OCI-M2 (cell line): ENCODE data around the gene ZNF532.
A peak's percentile ranks its signal among the peaks of the same experiment; 100 is the strongest.

Source experiments
- DNase-seq: peaks from one replicate; lab custom pipeline; 2025; ENCODE audit not compliant: unreplicated experiment; lab: John Stamatoyannopoulos, UW

Gene ZNF532

DNA sequence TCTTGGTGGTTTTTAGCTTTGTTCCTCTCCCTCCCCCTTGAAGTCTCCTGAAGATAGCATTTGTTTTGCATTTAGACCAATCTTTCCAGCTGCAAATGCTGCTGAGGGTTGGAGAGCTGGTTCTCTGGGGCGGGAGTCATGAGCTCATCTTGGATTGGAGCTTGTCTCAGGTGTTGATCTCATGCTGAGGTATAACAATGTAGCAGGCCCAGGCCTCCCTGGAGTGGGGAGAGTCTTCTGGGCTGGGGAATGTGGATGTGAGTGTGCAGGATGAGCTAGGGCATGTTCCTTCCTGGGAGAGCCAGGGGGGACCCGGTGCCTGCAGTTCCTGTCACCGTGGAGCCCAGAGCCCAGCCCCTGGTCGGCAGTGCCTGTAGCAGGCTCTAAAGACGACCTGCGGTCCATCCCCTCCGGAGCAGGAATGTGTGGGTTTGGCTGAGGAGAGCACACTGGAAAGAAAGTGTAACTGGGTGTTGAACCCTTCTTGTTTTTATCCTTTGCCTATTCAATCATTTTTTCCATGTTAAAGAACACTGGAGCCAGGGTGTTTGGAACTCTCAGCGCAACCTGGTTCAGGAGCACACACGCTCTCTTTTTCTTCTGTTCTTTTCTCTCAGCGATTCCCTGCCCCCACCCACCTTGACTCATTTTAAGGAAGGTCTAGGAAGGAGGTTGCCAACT is 2.7 kb downstream of the ZNF532 start:
- no peak for DNase-seq

DNA sequence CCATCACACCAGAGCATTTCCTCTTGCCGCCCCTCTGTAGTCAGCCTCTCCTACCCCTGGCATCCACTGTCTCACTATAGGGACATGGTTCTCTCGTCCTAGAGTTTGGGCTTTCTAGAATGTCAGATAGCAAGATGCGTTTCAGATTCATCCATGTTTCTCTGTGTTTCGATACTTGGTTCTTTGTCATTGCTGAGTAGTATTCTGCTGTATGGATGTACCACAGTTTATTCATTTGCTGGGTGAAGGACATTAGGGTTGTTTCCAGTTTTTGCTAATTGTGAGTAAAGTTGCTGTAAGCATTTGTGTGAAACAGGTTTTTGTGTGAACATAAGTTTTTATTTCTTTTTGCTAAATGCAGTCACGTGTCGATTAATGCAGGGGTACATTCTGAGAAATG is 3.8 kb downstream of the ZNF532 start:
- no peak for DNase-seq

DNA sequence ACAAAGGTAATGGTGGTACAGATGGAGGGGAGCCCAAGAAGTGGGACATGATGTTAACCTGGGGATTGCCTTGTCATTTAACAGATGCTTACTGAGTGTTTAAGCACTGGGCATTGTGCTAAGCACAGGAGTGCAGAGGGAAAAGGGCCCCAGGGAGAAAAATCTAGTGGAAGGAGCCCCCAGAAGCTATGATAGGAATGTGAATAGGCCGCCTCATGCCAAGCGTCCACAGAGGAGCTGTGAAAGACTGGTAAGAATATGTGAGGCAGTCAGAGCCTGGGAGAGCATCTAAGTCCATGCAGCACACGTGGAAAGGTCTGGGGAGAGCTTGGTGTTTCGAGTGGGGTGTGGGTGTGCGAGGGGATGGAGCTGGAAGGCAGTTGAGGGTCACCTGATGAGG is 5.5 kb downstream of the ZNF532 start:
- no peak for DNase-seq

DNA sequence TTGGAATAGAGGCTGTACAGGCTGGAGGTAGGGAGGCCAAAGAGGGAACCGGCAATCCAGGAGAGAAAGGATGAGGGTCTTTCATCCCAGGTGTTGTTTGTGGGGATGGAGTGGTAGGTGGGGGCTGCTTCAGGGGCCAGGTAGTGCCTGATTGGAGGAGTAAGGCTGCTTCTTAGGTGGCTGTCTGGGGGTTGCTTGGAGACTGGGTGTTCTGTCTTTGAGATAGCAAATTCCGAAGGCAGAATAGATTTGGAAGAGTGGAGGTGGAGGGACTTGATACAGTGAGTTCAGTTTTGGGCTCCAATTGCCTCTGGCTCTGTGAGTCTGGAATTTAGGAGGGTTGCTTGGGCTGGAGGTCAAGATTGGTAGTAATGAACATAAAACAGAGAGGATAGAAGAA is 5.9 kb downstream of the ZNF532 start:
- no peak for DNase-seq

DNA sequence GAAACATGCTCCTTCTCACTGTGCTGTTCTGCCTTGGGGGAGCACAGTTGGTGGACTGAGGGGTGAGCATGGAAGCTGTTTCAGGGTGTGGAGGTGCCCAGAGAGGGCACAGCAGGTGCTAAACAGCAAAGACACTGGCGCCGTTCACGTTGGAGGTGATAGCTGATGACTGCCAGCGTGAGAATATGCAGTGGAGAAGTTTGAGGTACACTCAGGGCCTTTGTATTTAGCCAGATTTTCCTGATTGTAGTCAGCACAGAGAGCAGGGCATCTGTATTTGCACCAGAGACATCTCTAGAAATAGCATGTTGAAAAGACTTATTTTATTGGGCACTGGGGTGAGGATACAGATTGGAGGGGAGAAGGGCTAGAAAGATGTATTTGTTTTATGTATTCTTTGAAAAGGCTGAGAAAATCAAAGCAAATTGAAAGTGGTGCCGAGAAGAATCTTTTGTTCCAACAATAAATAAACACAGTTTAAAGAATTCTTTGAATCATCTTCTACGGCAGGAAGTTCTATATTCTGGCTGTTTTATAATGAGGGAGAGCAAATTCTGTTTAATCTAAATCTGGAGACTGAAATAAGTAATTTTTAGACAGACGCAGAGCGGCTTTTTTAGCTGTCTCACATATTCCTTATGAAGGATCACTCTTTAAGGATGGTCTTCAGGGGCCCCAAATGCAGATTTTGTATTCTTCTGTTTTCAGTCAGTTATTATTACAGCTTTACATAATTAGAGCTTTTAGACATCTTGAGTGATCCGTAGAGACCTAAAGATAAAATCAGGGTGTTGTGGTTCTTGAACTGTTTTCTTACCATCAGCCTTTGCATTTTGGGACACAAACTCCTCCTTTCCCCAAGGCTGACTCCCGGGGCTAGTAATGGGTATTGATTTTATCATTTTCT is 7.1 kb downstream of the ZNF532 start:
- DNase-seq, result no peak

DNA sequence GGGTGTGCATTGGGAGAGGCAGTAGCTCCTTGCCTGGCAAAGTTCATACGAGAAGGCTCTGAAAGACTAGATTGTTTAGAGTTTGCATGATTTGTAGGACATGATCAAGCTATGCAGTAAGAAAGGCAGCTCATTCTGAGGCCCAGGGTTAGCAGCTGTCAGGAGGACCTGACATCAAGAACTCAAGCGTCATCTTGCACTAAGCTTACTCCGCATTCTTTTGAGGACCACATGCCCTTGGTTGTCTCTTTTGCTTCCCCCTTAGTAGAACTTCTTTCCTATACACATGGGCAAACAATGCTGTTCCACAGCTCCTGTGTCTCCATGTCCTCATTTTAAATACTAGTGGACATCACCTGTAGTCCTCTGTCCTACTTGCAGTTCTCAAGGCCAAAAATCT is 14.0 kb downstream of the ZNF532 start:
- no peak for DNase-seq

DNA sequence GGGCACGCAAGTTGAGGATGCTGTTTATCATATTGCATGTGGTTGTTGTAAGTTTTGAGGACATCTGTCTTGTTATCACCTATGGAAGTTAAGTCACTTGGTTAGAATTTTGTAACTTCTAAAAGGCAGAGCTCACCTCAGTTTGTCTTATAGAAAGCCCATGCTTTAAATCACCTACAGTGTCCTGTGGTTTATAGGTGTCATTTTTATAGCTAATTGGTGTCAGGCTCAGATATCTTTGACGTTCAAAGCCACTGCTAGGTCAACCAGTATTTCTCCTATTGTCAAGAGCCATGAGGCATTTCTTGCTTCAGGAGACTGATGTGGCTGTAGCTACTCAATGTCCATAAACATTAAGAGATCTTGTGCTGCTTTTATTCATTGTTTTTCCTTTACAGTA is 16.8 kb downstream of the ZNF532 start:
- no peak for DNase-seq

DNA sequence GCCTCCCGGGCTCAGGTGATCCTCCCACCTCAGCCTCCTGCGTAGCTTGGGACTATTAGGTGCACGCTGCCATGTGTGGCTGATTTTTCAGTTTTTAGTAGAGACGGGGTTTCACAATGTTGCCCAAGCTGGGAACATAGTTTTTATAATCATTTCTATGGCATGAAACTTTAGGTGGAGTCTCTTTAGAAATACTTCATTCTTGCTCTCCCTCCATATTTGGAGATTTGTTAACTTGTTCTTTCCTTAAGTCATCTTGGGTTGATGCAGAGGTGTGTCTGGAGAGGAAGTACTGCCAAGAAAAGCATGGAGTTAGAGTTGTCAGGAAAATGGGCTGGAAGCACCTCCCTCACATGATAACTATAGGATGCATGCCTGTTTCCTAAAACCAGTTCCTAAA is 17.4 kb downstream of the ZNF532 start:
- no peak for DNase-seq

DNA sequence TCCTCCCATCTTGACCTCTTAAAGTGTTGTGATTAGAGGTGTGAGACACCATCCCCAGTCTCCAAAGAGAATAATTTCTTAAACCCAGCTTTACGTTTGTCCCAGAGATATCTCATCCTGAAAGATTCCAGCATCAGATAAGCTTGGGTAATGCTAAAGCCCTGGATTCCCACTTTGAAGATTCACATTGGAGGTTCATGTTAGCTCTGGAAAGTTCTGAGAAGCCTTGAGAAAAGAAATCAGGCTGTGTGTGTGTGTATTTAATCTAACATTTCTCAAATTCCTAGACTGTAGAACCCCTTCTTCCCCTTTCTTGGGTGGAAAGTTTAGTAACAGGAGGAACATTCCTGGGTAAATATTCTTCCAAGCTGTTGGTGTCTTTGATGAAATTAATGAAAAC is 18.0 kb downstream of the ZNF532 start:
- no peak for DNase-seq

DNA sequence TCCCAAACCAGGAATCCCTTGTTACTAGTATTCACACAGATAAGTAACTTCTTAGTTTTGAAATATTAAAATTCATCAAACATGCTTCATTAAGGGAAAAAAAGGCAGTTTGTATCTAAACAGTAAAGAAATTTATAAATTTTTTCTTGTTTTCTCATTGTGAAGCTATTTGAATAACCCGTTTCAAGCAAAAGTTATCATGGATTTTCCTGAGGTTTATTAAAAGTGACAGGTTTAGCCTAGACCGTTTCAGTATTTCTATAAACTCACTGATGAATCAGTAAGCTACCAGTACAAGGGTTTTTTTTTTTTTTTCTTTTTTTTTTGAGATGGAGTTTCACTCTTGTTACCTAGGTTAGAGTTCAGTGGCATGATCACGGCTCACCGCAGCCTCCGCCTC is 20.0 kb downstream of the ZNF532 start:
- DNase-seq, result no peak

DNA sequence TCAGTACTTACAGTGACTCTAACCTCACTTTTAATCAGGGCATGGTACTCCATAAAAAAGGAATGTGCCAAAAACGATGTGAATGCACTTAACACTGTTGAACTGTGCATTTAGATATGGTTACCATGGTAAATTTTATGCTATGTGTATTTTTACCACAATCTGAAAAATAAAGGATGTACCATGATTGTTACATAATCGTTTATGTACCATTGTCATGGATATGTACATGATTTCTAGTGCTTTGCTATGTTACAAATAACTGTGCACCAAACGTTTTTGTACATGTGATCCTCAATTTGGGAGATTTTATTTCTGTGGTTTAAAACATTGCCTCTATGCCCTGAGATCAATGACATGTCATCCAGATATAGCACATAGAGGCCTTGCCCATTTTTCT is 21.8 kb downstream of the ZNF532 start:
- DNase-seq, result no peak

DNA sequence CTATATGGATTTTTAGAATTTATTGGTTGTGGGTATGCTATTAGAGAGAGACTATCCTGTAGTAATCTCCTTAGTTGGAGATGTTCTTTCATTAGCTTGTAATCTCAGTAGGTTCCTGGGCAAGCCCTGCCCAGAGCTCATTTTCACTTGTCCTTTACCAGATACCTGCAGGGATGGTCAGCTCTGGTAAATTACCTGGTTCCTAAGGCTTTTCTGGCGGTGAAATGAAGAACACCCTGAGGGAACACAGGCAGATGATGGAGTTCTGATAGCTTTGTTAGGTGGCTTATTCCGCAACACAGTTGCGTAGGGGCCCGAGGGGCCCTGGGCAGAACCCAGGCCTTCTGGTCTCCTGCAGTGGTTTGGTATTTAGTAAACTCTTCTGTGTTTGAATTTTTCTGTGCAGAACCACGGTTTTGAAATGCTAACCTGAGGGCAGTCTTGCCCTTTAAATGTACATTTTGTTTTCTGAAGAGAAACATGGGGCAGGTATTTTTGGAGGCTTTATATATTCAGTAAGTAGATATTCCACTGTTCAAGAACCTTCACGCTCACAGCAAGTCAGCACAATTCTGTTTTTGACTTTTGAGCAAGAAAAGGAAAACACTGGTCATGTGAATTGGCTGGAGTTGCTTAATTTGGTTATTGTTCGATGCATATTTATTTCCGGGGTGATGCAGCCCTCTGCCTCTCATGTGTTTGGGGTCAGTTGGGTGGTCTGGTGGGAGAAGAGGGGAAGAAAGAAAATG is 22.4 kb downstream of the ZNF532 start:
- DNase-seq, result no peak

DNA sequence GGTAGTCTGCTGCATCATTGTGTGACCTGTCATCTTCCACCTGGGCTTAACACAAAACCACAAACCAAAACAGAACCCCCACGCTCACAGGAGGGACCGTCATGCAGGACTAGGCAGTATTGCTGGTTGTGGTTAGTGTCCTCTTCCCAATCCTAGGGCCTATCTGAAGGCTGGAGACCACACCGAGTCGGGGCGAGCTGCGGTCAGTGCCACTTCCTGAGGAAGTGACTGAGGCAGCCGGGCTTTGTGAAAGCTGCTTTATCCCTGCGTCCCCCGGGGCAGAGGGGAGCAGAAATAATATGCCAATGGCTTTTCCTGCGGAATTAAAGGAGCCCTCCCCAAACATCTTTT is 22.9 kb downstream of the ZNF532 start:
- DNase-seq, result peak; percentile 11

DNA sequence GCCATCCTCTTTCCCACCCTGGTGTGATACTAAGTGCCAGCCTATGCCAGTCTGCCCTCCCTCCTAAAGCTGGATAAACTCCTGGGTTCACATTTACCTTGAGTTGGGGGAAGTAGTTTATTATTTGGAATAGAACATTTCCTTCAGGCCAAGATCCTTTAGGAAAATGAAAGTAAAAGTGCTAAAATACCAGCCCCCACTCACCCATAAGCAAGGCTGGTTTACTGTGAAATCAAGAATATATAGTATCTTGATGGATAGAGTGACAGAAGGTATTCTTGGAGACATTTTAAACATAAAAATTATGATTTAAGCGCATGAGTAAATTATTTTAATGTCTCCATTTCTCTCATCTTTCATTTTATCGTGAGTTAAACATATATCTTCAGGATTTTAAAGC is 27.1 kb downstream of the ZNF532 start:
- DNase-seq, result no peak

DNA sequence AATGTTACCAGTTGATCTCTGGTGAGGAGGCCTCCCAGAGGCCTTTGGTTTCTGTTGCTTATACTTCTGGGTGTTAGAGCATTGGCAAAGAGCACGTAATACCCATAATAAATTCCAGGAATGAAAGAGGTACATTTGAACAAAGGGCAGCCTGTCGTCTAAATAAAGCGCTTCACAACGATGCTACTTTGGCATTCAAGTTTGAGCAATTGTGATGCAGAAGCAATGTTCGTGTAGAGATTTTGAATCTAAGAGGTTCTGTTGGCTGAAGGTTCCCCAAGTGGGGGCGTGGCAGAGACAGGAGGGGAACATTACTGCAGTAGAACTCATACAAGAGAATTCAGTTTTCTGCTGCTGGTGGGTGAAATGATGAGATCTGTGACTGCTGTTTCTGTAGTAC is 27.8 kb downstream of the ZNF532 start:
- DNase-seq, result no peak

DNA sequence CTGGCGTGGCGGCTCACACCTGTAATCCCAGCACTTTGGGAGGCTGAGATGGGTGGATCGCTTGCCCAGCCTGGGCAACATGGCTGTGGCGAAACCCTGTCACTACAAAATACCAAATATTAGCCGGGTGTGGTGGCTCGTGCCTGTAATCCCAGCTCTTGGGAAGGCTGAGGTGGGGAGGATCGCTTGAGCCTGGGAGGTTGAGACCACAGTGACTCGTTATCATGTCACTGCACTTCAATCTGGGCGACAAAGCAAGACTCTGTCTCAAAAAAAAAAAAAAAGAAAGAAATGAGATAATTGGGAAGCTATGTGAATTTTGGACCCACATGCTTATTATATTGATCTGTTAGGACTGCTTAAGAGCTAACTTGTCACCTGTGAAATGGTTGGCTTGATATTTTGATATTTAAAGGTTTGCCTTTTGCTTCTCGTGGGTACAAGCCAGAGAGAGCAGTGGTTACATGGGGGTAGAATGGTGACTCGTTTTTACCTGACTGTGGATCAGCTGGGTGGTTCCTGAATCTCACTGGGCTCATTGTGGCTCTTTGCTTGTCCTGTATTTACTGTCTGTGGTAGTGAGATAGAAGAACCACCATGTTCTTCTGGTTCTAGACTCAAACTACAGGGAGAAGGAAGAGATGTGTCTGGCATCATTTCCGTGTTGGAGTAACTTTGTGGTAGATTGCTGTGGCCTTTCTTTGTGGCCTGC is 28.9 kb downstream of the ZNF532 start:
- DNase-seq, result no peak

DNA sequence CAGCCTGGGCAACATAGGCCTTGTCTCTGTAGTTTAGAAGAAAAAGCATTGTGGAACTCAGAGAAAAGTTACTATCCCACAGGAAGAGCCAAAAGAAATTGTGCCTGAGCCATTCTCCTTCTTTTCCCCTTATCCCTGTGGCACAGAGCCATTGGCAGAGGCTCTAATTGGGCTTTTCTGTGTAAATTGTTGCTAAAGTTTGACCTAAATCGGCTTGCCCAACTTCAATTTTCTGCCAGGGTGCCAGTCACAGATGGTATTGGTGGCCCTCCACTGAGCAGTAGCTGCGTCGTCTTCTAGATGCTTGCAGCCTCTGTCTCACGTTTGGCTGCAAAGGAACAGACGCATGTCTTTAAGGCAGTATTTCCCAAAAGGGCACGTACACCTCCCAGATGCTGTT is 30.3 kb downstream of the ZNF532 start:
- no peak for DNase-seq

DNA sequence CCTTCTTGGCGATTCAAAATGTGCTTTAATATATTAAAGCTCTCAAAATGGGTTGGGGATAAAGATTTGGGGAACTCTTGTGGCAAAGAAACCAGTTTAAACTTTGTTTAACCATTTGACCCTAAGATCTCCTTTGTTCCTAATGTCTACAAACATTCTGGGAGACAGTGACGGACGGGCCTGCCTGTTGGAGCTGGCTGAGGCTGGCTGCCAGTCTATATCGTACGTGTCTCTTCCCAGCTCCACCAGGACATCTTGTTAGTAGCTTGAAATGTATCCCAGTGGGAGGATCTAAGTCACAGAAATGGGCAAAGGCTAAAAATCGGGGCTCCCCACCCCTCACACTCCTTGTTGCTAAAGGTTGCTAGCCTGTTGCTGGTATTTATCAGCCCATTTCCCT is 30.7 kb downstream of the ZNF532 start:
- DNase-seq, result no peak

DNA sequence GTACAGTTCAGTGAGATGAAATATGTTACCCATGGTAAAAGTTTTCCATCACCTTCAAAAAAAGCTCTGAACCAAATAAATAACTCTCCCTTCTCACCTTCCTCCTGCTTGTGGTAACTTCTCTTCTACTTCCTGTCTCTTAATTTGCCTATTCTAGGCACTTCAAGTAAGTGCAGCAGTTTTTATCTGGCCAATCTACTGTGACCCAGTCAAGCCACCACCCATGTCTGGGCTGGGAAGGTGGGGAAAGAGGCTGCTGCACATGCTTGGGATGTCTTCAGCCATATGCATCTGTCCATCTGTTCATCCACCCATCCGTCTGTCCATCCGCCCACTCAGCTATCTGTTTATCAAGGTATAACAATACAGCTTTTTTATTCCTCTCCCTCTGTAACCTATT is 31.6 kb downstream of the ZNF532 start:
- DNase-seq, result no peak

DNA sequence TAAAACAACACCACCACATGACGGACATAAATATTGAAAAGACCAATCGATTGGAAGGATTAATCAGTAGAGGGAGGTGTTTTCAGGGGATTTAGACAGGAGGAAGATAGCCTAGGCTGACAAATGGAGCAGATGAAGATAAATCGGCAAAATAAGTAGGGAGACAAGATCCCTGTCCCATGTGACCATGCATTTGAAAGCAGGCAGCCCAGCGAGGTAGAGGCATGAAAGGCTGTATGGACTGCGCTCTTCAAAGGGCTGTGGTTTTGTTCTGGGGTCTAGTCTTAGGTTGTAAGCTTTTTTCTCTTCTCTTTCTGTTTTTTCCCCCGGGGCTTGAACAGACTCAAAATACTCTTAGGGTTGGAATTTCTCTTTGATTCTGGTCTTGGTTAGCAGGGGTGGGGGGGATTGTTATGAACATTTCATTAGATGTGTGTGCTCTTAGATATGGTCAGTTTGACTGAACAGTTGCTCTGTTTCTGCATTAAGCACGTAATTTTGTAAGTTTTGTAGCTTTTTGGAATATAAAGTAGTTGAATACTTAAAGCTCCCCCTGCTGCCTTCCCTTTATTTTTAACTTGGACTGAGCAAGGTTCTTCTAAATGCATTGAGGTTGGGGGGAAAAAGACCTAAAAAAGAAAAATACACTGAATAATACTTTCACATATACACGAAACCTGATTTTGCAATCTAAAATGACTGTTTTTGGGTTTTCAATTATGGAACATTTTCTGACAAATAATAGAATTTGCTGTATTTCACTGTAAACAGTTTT is 32.2 kb downstream of the ZNF532 start:
- DNase-seq, result no peak
